GM19351 (cell line): ENCODE results near the gene SMCO4.
"Not testable (repeated sequence)": the region's sequence is repeated elsewhere in the genome, so short reads cannot be mapped to it uniquely, and the experiment has no call there.

Source experiments
- ATAC-seq: cut with Tn5 transposase; IDR thresholded peaks from one replicate; pipeline ENCODE4 v1.9.1; 2021; ENCODE audit warnings: mild to moderate bottlenecking, moderate library complexity; ENCODE audit not compliant: unreplicated experiment

Gene SMCO4

GRCh38 chr11:93481279-93481678 lies 61.9 kb downstream of the SMCO4 start:
- no peak for ATAC-seq

- ATAC-seq = no peak
Measured at GRCh38 chr11:93480756-93481155, 62.4 kb downstream of the SMCO4 start.

- no peak for ATAC-seq
Measured at GRCh38 chr11:93480256-93480655, 62.9 kb downstream of the SMCO4 start.

- ATAC-seq = no peak
Measured at GRCh38 chr11:93478841-93479240, 64.3 kb downstream of the SMCO4 start.

- no peak for ATAC-seq
Measured at GRCh38 chr11:93477684-93478234, 65.4 kb downstream of the SMCO4 start.

- no peak for ATAC-seq
Measured at GRCh38 chr11:93476796-93477195, 66.4 kb downstream of the SMCO4 start.

GRCh38 chr11:93474123-93474522 lies 69.1 kb downstream of the SMCO4 start:
- ATAC-seq = no peak

GRCh38 chr11:93468290-93468689 lies 74.9 kb downstream of the SMCO4 start:
- ATAC-seq = no peak

- no peak for ATAC-seq
Measured at GRCh38 chr11:93467054-93467453, 76.1 kb downstream of the SMCO4 start.

GRCh38 chr11:93464927-93465540 lies 78.2 kb downstream of the SMCO4 start:
- ATAC-seq = peak; percentile 45

- ATAC-seq = not testable (repeated sequence)
Measured at GRCh38 chr11:93463666-93464065, 79.5 kb downstream of the SMCO4 start.

GRCh38 chr11:93458286-93458685 lies 84.9 kb downstream of the SMCO4 start:
- no peak for ATAC-seq

- ATAC-seq = no peak
Measured at GRCh38 chr11:93444617-93445073, 98.5 kb downstream of the SMCO4 start.

GRCh38 chr11:93443232-93443631 lies 100.0 kb downstream of the SMCO4 start:
- not testable (repeated sequence) for ATAC-seq

GRCh38 chr11:93432247-93432646 lies 110.9 kb downstream of the SMCO4 start:
- ATAC-seq = peak; percentile 72
